C4-2B (cell line): Measurements from ENCODE around the gene CTSW.

ENCODE experiments used
- CTCF ChIP-seq: fragments of 450-650 bp; conservative IDR thresholded peaks from 2 replicates; pipeline ENCODE4 v1.5.1; 2017; ENCODE audit warnings: mild to moderate bottlenecking
- ZFX ChIP-seq: fragments of 450-650 bp; IDR thresholded peaks from 2 replicates; pipeline ENCODE4 v1.6.1; 2017

- no peak for TF ChIP-seq CTCF
- TF ChIP-seq ZFX = no peak
Measured at GRCh38 chr11:65872586-65873317, 6.9 kb upstream of the CTSW start, which contains the start of gene EFEMP2.
